OCI-M2 (cell line): Measurements from ENCODE around the gene CD48.
"Not testable (repeated sequence)": the region's sequence is repeated elsewhere in the genome, so short reads cannot be mapped to it uniquely, and the experiment has no call there.

ENCODE experiments used
- DNase-seq: peaks from one replicate; lab custom pipeline; 2025; ENCODE audit not compliant: unreplicated experiment; lab: John Stamatoyannopoulos, UW

Gene CD48

DNA sequence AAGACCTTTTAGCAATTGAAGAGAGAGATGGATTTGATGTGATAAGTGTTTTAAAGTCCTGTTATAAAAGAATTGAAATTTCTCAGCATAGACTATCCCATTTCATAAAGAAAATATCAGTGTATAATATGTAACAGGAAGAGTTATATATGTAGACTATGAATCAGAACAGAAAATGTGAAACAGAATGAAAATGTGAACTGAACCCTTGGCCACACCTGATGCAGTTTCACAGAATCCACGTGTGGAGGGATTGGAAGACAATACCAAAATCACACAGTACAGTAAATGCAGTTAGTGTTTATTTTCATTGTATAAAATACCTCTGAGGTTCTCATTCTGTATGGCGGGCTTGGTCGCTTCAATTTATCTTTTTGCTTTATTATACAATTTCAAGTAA lies 54.9 kb downstream of the CD48 start:
- DNase-seq: no peak

DNA sequence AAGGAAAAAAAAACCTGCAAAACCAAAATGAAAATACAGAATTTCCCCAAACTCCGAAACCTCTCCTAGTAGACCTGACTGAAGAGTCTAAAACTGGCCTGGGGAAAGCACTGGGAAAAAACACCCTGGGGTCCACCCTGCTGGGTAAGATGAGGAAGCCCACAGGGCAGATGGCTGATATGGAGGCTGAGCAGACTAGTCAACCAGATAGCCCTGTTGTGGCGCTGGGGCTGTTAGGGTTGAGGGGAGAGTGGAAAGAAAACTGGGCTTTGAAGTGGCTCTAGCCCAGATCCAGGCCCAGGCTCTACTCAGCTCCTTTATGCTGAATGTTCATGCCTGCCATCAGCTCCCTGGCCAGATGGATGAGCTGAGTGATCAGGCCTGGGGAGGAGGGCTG lies 58.0 kb downstream of the CD48 start:
- DNase-seq: no peak

DNA sequence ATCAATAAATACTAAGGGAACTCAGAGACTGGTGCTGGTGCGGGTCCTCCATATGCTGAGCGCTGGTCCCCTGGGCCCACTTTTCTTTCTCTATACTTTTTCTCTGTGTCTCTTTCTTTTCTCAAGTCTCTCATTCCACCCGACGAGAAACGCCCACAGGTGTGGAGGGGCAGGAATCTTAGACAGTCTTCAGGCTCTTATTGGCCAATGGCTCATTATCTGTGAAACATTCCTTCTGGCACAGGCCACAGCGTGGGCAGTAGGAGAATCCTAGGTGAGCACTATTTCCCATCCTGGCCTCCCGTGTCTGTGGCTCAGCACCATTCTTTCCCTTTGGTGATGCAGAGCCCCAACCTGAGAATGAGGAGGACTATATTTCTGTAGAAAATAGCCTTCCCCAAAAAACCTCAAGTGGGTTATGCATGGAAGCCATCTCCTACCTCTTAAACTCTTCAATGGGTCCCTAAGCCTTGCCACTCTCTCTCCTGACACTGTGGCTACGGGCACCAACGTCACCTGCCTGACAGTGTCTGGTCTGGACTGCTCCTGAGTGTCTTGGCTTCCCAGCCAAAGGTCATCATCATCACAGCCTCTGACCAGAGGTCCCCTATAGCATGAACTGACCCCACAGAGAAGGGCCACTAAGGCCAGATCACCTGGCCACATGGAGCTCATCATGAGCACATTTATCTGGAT lies 58.5 kb downstream of the CD48 start:
- no peak for DNase-seq

DNA sequence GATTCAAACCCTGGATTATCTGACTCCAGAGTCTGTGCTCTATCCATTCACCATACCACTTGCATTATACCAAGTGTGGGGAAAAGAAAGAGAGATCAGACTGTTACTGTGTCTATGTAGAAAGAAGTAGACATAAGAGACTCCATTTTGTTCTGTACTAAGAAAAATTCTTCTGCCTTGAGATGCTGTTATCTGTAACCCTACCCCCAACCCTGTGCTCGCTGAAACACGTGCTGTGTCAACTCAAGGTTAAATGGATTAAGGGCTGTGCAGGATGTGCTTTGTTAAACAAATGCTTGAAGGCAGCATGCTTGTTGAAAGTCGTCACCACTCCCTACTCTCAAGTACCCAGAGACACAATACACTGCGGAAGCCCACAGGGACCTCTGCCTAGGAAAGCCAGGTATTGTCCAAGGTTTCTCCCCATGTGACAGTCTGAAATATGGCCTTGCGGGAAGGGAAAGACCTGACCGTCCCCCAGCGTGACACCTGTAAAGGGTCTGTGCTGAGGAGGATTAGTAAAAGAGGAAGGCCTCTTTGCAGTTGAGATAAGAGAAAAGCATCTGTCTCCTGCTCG lies 59.5 kb downstream of the CD48 start:
- not testable (repeated sequence) for DNase-seq

DNA sequence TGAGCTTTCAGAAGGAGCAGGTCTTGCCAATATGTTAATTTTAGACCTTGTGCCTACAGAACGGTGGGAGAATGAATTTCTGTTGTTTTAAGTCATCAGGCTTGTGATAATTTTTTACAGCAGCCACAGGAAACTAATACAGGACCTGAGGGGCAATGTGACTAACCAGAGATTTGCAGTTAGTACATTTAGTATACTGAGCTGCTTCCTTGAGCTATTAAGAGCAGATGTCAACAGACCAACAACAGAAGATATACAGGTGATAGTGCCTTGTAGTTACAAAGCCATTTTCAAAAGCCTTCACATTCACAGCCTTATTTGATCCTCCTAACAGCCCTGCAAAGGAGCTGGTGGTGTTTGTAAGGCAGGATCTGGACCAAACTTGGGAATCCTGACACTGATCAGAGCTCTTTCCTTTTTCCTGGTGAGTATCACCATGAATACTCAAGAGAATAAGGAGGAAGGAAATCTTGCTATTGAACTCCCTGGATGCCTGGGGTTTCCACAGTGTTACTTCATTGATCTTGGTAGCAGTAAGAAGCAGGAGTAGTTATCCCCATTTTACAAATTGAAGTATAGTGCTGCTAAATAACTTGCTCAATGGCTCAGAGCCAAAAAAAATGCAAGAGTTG lies 60.1 kb downstream of the CD48 start:
- no peak for DNase-seq

DNA sequence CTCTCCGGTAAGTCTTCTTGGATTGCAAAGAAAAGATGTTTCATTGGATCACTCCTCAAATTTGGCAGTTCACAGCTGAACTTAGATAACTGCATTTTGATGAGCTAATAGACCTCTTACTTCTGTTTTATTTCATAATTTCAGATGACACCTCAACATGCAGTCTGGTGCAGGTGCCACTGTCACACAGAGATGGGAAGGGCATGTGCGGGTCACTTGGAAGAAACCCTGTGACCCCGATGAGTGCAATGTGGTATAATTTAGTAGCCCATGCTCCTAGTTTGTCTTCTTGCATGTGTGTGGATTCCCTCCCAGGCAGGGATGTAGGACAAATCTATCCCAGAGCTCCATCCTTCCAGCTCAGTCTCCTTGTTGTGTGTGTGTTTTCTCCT lies 64.3 kb downstream of the CD48 start:
- no peak for DNase-seq

DNA sequence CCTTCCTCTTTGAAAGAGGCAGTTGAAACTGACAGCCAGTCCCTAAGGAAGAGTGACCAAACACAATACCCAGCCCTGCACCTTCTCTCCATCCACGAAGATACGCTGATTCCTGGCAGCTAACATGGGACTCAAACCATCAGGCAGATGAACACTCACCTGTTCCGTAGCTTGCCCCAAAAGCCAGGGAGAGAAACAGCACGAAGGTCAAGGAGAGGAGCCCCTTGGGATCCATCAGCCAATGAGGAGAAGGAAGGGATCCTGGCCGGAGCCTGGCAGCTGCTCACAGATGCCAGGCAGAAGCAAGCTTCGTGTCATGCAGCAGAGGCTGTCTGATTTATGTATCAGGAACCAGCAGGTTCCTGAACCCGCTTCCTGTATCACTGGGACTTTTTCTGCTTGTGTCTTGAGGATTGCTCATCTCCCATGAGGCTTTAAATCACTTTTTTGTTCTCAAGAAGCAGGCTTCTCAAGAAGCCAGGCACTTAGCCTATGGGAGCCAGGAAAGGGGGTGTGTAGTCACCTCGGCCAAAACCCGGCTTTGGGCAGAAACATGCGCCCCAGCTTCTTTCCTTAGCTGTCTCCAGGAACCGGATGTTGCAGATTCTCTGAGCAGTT lies 64.8 kb downstream of the CD48 start, which contains the start of gene SLAMF1:
Gene SLAMF1, minus strand, starts transcription at position 334 of the 618 bp plus-strand sequence. Its CDS starts 99 bp downstream, at position 235.
- DNase-seq: no peak

DNA sequence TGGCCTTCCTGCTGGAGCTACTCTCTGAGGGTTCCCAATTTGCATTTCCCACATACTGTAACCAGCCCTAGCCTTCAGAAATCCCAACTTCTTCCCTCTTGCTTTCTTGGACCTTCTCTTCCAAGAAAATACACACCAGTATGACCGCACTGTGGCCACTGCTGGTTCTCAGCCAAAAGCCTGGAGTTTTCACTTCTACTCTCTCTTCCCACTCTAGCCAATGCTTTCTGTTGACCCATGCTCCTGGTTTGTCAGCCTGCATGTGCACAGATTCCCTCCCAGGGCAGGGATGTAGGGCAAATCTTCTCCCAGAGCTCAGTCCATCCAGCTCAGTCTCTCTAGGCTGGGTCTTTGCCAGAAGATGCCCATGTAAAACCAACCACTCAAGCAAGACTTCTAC lies 65.4 kb downstream of the CD48 start:
- no peak for DNase-seq

DNA sequence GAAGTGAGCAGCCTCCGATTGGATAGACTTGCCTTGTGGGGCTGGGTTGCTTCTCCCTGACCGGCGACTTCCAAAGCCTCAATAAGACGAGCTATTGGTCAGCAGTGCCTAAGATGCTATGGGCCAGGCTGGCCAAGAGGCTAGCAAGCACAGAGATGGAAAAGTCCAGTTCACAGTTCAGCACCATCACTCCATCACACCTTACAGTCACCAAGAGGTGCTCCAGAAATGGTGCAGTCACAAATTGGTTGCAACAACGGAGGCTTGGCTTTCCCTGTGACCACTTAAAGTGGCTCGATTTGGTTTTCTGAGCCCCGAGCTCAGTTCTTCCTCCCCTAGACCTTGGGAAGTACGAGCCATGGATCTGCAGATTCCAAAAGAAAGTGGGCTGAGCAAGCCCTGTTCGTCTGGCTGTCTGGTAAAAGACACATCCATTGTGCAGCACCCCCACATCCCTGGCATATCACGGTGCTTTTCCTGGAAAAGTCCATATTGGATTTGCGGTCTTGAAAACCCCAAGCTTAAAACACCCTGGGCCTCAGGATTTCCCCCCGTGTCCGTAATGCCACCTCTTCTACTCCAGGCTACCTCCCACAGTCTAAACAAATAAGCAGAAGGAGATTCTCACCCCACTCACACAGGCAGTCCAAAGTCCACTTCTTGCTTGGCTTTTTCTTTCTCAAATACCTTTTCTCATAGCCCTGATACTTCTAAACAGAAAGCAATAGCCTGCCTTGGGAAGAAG lies 66.1 kb downstream of the CD48 start:
- no peak for DNase-seq

DNA sequence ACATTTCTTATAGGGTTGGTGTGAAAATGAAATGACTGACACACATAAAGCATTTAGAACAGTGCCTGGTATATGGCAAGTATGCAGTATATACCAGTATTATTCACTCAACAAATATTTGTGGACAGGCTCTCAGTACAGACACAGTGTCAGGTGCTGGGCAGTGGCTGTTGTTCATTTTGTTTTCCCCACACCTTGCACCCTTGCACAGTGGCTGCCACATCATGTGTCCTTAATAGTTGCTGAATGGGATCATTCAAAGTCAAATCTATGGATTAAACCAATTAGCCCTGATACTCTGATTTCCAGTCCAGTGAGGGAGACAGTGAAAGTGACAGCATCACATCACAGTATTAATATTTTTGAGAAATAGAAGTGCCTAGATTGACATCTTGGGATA lies 67.2 kb downstream of the CD48 start:
- no peak for DNase-seq

DNA sequence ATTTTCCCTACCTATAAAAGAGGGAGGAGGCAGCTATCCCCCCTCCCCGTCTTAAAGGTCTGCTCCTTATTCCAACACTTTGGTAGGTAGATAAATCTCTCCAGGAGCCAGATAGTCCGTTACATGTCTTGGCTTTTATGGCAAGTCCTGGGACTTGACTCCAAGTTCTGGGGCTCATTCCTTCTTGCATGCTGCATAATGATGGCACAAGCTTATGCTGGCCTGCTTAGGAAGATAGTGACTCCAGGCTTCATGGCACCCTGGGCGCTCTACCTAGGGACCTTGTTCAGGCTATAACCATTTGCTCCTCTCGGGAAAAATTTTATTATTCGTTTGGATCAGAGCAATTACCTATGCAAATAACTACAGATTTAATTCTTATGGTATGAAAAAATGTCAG lies 68.5 kb downstream of the CD48 start:
- DNase-seq: no peak

DNA sequence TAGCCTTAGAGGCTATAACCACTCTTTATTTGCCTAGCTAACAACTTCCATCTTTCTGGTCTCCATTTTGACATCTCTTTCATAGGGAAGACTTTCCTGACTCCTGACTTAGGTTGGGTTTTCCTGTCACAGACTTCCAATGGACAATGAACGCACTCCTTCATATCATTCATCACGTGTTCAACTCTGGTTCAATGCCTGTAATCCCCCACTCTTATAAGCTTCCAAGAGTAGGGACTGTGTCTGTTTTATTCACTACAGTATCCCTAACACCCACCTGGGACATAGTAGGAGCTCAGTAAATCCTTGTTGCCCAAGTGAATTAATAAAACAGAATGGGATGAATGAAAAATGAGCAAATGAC lies 69.4 kb downstream of the CD48 start:
- DNase-seq: no peak

DNA sequence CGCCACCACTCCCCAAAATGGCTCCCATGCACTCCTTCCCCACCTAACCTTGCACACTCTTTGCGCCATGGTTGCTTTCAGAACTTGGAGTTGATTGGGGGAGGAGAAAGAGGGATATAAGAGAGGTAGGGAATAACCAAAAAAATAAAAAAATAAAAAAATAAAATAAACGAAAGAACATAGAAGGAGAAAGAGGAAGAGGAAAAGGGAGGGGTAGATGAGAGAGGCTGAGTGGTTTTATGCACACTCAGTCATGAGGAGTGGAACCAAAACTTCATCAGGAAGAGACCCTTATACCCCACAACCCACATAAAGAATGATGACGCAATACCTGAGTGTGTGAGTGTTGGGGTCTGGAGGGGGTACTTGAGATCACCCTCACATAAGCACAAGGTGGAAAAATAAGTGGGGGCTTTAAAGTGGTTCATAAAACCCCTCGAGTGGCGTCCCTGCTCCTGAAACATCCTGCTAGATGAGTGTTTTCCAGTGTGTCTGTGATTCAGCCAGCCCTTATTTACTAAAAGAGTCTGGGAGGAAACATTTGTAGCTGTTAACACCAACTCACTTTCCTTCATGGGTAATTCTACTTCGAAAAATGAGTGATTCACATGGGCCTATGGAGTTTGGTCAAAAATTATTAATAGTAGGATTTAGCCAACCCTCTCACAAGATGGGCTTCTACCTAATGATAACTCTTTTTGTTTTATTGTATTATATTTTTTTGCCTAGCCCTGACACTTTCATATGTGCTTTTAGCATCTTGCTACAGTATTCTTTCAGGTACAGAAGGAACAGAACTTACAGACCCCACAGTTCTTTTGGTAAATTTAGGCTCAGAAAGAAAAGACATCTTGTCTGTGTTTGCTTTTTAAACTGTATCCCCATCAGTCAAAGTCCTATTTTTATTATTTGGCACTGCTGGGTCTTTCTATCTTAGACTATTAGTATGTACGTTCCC lies 70.0 kb downstream of the CD48 start:
- DNase-seq: no peak

DNA sequence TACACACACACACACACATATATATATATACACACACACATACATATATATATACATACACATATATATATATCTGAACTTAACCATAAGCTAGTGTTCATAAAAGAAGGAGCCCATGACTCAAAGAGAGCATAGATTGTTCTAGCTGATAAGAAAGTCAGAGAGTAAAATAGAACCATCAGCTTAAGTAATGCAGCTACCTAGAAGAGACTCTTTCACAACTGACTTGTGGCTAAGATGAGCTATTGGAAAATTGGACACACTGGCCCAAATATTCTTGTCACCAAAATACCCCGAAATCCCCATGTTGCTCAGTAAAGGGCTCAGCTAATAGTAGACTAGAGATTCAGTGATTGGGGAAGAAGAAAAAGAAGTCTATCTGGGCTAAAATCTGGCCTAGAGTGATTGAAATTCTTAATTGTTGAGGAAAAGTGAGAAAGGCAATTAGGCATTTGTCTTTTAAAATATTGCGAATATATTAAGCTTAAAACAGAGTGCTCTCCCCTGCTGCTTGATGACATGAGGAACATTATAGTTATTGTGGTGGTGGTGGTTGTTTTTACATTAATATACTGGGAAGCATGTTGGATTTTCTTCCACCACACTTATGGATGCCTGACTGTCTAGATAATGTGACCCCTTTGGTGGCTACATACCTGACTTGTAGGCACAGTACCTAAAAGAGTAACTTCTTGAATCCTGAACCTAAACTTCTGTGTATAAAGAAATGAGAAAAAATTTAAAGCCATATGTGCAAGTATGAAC lies 71.1 kb downstream of the CD48 start:
- DNase-seq: no peak

DNA sequence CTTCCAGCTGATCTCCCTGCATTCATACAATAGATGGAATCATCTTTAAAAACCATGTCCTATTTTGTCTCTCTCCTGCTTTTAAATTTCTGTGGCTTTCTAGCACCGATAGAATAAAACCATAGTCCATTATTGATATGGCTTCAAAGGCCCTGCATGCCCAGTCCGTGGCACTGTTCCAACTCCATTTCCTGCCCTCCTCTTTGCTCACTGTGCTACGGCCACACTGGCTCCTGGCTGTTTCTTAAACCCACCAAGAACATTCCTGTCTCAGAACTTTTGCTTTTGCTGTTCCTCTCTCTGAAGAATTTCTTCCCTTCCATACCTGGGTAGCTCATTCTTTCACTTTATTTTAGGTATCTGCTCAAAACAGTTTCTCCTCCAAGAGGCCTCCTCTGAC lies 72.0 kb downstream of the CD48 start:
- DNase-seq: no peak

DNA sequence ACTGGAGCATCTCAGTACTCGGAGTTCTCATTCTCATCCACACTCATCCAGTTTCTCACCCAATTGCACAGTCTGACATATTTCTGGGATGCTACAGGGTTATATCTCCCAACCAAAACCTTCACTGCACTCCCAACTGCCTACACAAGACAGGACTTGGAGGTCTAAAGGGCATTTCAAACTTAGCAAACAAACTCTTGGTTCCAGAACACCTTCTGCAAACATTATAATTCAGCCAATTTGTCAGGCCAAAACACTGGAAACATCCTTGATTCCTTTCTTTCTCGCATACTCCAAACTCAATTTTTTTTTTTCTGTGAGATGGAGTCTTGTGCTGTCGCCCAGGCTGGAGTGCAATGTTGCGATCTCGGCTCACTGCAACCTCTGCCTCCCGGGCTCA lies 72.7 kb downstream of the CD48 start:
- no peak for DNase-seq

DNA sequence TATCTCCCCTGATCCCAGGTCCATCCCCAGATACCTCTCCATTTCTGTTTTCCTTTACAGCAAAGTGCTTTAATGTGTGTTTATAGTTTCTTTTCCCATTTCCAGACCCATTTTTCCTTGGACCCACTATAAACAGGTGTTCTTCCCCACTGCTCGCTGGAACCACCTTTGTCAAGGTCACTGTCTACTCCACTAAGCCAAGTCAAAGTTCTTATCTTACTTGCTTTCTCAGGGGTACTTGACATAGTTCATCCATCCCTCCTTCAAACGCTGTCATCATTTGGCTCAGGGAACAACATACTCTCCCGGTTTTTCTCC lies 73.1 kb downstream of the CD48 start:
- DNase-seq: no peak

DNA sequence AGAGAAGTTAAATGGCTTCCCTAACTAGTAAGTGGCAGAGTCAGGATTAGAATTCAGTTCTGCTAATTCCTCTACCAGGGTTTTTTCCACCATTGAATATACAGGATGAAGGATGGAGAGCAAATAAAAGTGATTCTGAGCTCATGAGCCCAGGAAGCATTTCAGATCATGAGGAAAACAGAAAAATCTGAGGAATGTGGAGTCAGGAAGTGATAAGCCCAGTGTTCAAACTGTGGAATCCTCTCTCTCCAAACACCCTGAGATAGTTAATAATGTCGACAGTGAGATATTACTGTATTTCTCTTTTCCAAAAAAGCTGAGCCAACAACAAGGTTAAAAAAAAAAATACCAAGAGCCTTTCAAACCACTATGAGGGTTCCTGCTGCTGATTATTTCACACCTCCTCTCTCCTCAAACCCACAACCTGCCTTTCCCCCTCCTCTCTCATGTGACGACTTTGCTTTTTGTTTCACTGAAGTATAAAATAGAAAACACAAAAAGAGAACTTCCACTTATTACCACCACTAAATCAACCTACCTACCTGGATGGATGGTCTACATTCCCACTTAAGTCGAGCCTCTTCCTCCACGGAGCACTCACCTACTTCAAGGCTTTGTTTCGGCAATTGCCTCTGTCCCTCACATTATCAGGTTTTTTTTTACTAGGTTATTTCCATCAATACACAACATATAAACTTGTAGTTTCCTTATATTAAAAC lies 73.6 kb downstream of the CD48 start:
- DNase-seq: no peak

DNA sequence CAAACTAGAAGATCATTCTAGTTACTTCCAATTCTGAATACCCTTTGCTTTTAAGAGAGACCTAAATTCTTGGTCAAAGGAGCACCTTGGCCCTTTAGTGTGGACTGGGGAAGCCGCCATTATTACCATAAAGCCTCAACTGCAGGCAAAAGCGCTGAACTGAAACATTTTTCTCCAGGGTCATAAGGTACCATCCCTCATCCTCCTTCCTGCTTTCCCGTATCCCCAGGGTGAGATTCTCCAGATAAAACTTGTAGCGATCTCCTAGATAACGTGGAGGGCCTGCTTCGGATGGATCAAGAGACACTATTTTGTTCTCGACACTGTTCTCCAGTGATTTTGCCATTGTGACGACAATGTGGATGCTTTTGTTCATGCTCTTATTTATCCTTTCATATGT lies 74.6 kb downstream of the CD48 start:
- no peak for DNase-seq
